Erythroblast (primary cell): ENCODE data around the gene SH3BP5.

Experiments used
- GATA1 ChIP-seq: IDR thresholded peaks from 2 replicates; pipeline ENCODE4 v1.6.1; 2011; ENCODE audit warnings: low read depth, mild to moderate bottlenecking, control low read depth, low read length, moderate library complexity
- POLR2A ChIP-seq: IDR thresholded peaks from 2 replicates; pipeline ENCODE4 v1.6.1; 2011; ENCODE audit warnings: mild to moderate bottlenecking, low read length

DNA sequence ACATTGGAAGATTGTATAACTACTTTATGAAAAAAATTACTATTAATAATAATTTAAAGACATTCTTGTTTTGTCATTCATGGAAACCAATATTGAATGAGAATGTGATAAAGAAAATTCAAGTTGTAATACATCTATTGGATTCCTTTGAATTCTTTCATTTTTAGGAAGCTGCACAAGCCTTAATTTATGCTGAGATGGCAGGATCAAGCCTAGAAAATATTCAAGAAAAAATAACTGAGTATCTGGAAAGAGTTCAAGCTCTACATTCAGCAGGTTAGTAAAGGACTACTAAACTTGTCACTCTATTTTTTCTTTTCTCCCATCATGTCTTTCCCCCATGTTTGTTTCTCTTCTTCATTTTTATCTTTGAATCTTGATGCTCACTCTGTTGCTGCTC is 120.4 kb downstream of the SH3BP5 start:
- TF ChIP-seq POLR2A (no peak), GATA1 (no peak)
